Measurements from ENCODE around the gene TFG.

The TFG gene

GRCh38 chr3:100783619-100784018 is 74.3 kb downstream of the TFG start:
- in situ Hi-C loops (cut with HindIII; ENCODE audit: low sequenced_read_pairs) = no loop called here

GRCh38 chr3:100789579-100789978 is 80.3 kb downstream of the TFG start:
- in situ Hi-C loops (cut with HindIII; ENCODE audit: low sequenced_read_pairs) = no loop called here

- in situ Hi-C loops (cut with HindIII; ENCODE audit: low sequenced_read_pairs) = no loop called here
Observed at GRCh38 chr3:100796556-100796955, 87.3 kb downstream of the TFG start.

GRCh38 chr3:100798012-100798411 is 88.7 kb downstream of the TFG start:
- in situ Hi-C loops (cut with HindIII; ENCODE audit: low sequenced_read_pairs) = no loop called here
